HL-60/S4 treated with phorbol 12-myristate 13-acetate at 8.2 ng/mL for 4 days and 3 days (cell line): ENCODE results near the gene FUCA1.
"Not testable (repeated sequence)": the region's sequence is repeated elsewhere in the genome, so short reads cannot be mapped to it uniquely, and the experiment has no call there.

ENCODE experiments used
- in situ Hi-C: fragments of 300-500 bp; cut with MboI; formaldehyde crosslinking; loops from 2 replicates; pipeline ENCODE4 v1.15.0; 2022; ENCODE audit warnings: low sequenced_read_pairs

Gene FUCA1

GRCh38 chr1:23845163-23845562 is 22.9 kb downstream of the FUCA1 start:
- in situ Hi-C loops = no loop called here

DNA sequence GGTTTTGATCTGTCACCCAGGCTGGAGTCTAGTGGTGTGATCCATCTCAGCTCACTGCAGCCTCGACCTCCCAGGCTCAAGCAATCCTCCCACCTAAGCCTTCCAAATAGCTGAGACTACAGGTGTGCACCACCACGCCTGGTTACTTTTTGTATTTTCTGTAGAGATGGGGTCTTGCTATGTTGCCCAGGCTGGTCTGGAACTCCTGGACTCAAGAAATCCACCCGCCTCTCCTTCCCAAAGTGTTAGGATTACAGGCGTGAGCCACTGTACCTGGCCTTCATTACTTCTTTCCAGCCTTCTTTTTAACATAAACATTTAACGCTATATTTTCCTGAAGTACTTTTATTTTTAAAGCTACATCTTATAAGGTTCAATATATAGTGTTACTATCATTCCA is 24.4 kb downstream of the FUCA1 start:
- in situ Hi-C loops = no loop called here

DNA sequence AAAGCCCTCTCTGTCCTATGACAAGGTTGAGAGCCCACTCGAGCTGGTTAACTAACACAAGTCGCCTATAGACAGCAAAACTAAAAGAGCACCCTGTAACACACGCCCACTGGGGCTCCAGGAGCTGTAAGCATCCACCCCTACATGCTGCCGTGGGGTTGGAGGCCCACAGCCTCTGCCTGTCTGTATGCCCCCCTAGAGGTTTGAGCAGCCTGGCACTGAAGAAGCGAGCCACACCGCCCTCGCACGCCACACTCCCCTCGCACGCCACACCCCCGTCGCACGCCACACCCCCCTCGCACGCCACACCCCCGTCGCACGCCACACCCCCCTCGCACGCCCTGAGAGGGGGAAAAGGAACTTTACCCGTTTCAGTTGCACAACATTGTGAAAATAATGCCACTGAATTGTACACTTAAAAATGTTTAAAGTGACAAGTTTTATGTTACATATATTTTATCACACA is 29.7 kb downstream of the FUCA1 start:
- in situ Hi-C loops = no loop called here

- in situ Hi-C loops = no loop called here
Measured at GRCh38 chr1:23837908-23838307, 30.2 kb downstream of the FUCA1 start.

- in situ Hi-C loops = no loop called here
Measured at GRCh38 chr1:23836037-23836436, 32.1 kb downstream of the FUCA1 start.

DNA sequence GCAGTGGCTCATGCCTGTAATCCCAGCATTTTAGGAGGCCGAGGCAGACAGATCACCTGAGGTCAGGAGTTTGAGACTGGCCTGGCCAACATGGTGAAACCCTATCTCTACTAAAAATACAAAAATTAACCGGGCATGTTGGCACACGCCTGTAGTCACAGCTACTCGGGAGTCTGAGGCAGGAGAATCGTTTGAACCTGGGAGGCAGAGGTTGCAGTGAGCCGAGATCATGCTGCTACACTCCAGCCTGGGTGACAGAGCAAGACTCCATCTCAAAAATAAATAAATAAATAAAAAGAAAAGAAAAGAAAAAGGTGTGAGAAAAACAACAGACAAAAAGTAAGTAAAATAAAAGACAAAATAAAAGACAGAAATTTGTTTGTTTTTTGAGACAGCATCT is 33.9 kb downstream of the FUCA1 start:
- in situ Hi-C loops = not testable (repeated sequence)

DNA sequence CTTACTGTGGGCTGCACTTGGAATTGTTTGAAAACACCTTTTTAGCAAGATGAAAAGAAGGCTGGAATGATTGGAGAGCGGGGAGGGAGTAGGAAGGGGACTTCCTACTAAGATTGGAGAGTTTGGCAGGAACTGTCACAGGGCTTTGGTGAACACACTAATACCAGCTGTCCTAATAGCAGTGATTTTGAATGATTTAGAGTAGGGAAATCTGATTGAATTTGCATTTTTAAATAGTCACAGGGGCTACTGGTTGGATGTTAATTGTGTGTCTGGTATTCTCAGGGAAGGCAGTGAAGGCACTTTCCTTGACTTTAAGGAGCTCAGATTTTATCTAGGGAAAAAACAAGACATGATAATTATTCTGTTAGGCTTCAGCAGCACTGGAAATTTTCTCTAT is 40.4 kb downstream of the FUCA1 start:
- in situ Hi-C loops = no loop called here

DNA sequence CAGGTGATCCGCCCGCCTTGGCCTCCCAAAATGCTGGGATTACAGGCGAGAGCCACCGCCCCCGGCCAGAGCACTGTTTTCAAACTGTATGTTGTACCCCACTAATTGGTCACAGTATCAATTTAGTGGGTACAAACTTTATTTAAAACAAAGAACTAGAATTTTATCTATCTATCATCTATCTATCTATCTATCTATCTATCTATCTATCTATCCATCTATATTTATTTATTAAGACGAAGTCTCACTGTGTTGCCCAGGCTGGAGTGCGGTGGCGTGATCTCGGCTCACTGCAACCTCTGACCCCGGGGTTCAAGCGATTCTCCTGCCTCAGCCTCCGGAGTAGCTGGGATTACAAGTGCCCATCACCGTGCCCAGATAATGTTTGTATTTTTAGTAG is 41.5 kb downstream of the FUCA1 start:
- in situ Hi-C loops = not testable (repeated sequence)

GRCh38 chr1:23825762-23826522 is 42.1 kb downstream of the FUCA1 start:
- in situ Hi-C loops = no loop called here

GRCh38 chr1:23825076-23825761 is 42.9 kb downstream of the FUCA1 start, which contains the start of gene HMGCL:
TSS of gene HMGCL (minus strand) at chr1:23825429. CDS start at chr1:23825415, 14 bp downstream.
- in situ Hi-C loops = no loop called here

DNA sequence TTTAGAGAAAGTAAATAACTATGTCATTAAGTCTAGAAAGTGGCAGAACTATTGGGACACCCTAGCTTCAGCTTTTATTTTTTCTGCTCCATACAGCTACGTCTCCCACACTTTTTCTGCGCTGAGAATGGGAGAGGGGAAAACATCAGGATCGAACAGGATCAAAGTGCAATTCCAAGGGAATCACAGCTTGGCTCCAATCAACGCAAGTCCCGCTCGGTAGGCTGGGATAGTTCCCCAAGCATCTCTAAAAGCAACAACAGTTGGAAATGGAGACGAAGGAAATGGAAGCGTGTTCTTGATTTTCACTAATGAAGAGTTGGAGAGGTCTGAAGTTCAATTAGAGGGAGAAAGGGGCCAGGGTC is 43.4 kb downstream of the FUCA1 start:
- in situ Hi-C loops = no loop called here

GRCh38 chr1:23823767-23824166 is 44.3 kb downstream of the FUCA1 start:
- in situ Hi-C loops = no loop called here

DNA sequence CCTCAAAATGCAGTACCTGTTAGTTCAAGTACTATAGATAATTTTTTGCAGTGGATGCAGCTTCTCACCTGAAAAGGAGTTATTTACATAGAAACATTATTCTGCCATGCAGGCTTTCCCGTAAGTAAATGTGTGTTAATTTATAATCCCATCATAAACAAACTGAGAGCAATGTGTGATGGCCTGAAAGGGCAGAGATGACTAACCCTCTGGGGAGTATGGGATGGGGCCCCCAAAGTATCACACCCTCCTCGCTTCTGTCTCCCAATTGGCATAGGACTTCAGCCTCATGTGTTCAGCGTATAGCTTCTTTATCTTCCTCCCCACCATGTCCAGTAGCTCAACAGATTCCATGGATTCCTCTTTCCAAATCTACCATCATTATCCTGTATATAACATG is 50.5 kb downstream of the FUCA1 start:
- in situ Hi-C loops = no loop called here

- in situ Hi-C loops = no loop called here
Measured at GRCh38 chr1:23816906-23817305, 51.2 kb downstream of the FUCA1 start.

DNA sequence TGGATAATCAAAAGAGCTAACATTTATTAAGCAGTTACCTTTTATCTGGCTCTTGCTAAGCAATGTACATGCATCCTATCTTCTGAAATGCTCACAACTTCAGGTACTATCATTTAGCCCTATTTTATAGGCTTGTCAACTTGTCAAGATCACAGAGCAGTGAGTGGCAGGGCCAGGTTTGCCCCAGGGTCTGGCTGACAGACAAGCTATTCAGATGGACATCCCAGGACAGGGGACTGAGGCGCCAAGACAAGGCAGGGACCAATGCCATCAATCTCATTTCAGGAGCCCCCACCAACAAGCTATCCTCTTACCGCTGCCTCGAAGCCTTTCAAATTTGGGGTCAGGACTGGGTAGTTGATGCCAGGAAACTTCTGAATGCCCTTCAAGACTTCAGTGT is 51.7 kb downstream of the FUCA1 start:
- in situ Hi-C loops = no loop called here

DNA sequence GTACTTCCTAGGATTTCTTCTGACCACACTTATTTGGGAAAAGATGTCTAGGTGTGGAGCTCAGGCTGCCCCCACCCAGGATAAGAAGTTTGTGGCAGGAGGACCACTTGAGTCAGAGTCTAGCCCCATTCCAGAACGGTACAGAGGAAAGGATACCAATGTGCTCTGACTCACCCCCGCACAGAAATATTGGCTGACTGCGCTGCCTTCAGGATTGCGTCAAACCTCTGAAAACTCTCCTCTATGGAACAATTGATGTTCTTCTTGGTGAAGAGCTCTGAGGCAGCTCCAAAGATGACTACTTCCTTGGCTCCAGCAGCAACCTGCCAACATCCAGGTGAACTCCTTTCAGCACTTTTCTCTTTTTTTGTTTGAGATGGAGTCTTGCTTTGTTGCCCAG is 54.1 kb downstream of the FUCA1 start:
- in situ Hi-C loops = no loop called here

GRCh38 chr1:23810818-23811540 is 57.1 kb downstream of the FUCA1 start:
- in situ Hi-C loops = no loop called here

DNA sequence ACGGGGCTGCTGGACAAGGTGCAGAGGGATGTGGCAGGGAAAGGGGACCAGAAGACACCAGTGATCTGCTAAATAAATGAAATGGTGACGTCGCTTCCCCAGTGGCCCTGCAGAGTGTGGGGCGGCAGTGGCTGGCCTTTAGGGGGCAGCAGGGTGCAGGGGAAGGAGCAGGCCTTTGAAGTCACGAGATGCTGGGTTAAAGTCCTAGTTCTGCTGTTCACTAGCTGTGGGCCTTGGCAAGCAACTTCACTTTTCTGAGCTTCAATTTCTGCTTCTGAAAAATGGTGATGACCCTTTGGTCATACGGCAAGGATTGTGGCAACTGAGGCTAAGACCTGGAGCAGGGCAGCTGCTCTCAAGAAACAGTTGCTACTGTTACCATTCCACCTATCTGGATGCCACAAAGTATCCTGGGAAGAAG is 58.3 kb downstream of the FUCA1 start:
- in situ Hi-C loops = loop anchor here (10.0 kb wide), 1 partner anchor 105 kb away; the partner anchor contains the start of gene CNR2

- in situ Hi-C loops = loop anchor here (10.0 kb wide), 1 partner anchor 107 kb away; the partner anchor contains the start of gene CNR2
Measured at GRCh38 chr1:23807453-23807852, 60.6 kb downstream of the FUCA1 start.

DNA sequence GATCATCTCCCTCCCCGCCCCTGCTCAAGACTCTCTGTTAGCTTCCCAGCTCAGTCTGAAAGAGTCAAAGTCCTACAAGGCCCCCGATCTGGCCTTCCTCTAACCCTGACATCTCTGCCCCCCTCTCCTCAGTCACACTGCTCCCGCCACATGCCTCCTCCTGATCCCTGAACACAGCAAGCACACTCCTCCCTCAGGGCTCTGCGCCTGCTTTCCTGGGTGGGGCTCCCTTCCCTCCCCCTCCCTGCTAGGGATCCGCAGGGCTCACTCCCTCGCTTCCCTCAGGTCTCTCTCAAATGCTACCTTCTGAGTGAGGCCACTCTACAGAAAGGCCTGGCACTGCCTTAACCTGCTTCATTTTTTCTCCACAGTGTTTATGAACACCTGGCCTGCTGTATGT is 61.8 kb downstream of the FUCA1 start:
- in situ Hi-C loops = loop anchor here (10.0 kb wide), 1 partner anchor 109 kb away; the partner anchor contains the start of gene CNR2

GRCh38 chr1:23805025-23805424 is 63.1 kb downstream of the FUCA1 start:
- in situ Hi-C loops = loop anchor here (10.0 kb wide), 1 partner anchor 110 kb away; the partner anchor contains the start of gene CNR2
